Measurements from ENCODE around the gene RNF126.

DNA sequence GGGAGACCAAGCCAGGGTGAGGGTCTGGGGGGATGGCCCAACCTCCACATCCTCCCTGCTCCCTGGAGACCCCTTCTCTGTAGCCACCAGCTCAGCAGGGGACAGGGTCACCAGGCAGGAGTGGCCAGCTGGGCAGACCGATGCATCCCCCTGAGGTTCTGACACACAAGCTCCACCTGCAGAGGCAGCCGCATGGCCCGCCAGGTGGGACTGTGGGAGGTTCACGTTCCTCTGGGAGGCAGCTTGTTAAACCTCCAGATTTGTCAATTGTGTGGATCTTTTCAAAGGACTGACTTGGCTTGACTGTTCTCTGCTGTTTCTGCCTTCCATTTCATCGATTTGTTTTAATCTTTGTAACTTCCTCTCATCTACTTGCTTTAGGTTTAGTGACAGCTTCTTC, 37.8 kb downstream of the RNF126 start:
- TF ChIP-seq, protein P1, sequence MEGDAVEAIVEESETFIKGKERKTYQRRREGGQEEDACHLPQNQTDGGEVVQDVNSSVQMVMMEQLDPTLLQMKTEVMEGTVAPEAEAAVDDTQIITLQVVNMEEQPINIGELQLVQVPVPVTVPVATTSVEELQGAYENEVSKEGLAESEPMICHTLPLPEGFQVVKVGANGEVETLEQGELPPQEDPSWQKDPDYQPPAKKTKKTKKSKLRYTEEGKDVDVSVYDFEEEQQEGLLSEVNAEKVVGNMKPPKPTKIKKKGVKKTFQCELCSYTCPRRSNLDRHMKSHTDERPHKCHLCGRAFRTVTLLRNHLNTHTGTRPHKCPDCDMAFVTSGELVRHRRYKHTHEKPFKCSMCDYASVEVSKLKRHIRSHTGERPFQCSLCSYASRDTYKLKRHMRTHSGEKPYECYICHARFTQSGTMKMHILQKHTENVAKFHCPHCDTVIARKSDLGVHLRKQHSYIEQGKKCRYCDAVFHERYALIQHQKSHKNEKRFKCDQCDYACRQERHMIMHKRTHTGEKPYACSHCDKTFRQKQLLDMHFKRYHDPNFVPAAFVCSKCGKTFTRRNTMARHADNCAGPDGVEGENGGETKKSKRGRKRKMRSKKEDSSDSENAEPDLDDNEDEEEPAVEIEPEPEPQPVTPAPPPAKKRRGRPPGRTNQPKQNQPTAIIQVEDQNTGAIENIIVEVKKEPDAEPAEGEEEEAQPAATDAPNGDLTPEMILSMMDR (IDR thresholded peaks at IDR 0.05) = no peak
- TF ChIP-seq POLR2A (IDR thresholded peaks at IDR 0.05) = no peak

Data from body of pancreas (tissue), 4 donors.